Measurements from ENCODE around the gene CDH23. TPM values are rescaled to one million over a fixed set of nuclear protein-coding genes. Genes with fewer than 3 reads are reported as not detected.

CDH23 gene
- total RNA-seq, 1 donor from 2014 or later = 1.3 TPM

- intact Hi-C loops (cut with micrococcal nuclease) = no loop called here
- peaks cover 9% of the 10 kb centered on the region for H3K4me1 Mint-ChIP-seq
- no peaks in the 10 kb centered on the region for H3K27me3 Mint-ChIP-seq
- no peak overlapping the region for H3K27ac Mint-ChIP-seq
- no peaks in the 10 kb centered on the region for H3K9me3 Mint-ChIP-seq
- peaks cover 54% of the 10 kb centered on the region for H3K36me3 Mint-ChIP-seq (ENCODE audit: low read depth)
- no peak for DNase-seq
- H3K4me3 Mint-ChIP-seq = no peak overlapping the region
Measured at GRCh38 chr10:71823356-71823755, 426.6 kb downstream of the CDH23 start.

DNA sequence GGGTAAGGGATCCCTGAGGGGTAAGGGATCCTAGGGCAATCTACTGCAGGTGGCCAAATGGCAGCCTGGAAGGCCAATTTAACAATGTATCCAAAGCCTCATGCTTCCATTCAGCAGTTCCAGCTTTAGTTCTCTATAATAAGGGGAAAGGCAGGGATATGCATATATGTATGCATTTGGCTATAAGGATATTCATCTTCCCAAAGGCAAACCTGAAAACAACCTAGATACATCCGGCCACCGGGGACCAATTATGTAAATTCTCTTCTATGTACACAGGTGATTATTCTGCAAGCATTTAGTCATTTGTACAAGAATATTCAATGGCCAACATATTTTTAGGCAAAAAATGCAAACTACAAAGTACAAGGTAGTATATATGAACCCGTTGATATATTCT lies 427.6 kb downstream of the CDH23 start:
- Mint-ChIP-seq H3K4me3 (no peak overlapping the region), H3K9me3 (no peaks in the 10 kb centered on the region), H3K27ac (no peak overlapping the region), H3K36me3 (ENCODE audit: low read depth) (peaks cover 53% of the 10 kb centered on the region), H3K4me1 (peaks cover 9% of the 10 kb centered on the region), H3K27me3 (no peaks in the 10 kb centered on the region)
- DNase-seq = no peak
- intact Hi-C loops (cut with micrococcal nuclease) = no loop called here

DNA sequence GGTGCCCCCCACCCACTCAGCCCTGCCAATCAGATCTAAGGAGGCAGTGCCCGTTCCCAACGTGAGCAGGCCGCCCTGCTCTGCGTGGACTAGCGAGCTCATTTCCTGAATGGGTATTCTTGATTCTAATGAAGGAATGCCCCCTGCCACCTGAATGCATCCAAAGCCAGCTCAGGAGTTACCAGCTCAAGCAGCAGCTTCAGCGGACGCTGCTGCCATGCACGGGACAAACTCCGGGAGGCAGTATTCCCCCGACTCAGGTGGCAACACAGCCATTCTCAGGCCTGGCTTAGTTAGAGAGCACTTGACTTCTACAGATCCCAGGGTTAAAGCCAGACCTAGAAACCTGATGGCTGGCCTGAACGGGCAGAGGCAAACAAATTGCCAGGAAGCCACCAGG lies 428.5 kb downstream of the CDH23 start:
- no peak overlapping the region for H3K27ac Mint-ChIP-seq
- H3K9me3 Mint-ChIP-seq = no peaks in the 10 kb centered on the region
- H3K4me1 Mint-ChIP-seq = peaks cover 9% of the 10 kb centered on the region
- DNase-seq = no peak
- H3K27me3 Mint-ChIP-seq = no peaks in the 10 kb centered on the region
- intact Hi-C loops (cut with micrococcal nuclease) = no loop called here
- H3K4me3 Mint-ChIP-seq = no peak overlapping the region
- H3K36me3 Mint-ChIP-seq (ENCODE audit: low read depth) = peaks cover 54% of the 10 kb centered on the region

DNA sequence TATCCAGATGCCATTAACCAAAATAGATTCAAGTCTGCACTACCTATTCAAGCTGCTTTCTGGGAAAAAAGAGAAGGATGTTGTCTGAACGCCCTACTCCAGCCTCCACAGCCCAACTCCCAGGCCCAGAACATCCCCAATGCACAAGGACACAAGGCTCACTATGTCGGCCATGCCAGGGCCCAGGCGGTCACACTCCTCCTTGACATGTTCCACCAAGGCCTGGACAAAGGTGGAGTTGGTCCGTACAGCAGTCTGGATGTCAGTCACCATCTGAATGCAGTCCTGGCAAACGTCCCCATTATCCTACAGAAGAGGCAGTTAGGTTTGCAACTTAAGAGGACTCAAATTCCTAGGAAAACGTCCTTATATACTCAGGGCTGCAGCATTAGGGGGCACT lies 431.1 kb downstream of the CDH23 start:
- no peak for DNase-seq
- Mint-ChIP-seq H3K4me1 (peaks cover 2% of the 10 kb centered on the region), H3K27ac (peak overlapping the region; percentile 20), H3K36me3 (ENCODE audit: low read depth) (peaks cover 48% of the 10 kb centered on the region), H3K9me3 (no peaks in the 10 kb centered on the region), H3K27me3 (no peaks in the 10 kb centered on the region), H3K4me3 (no peak overlapping the region)
- intact Hi-C loops (cut with micrococcal nuclease) = no loop called here

GRCh38 chr10:71828702-71829101 lies 432.0 kb downstream of the CDH23 start:
- Mint-ChIP-seq H3K9me3 (no peaks in the 10 kb centered on the region), H3K27ac (no peak overlapping the region), H3K27me3 (no peaks in the 10 kb centered on the region), H3K4me3 (no peak overlapping the region), H3K4me1 (peaks cover 6% of the 10 kb centered on the region), H3K36me3 (ENCODE audit: low read depth) (peaks cover 47% of the 10 kb centered on the region)
- intact Hi-C loops (cut with micrococcal nuclease) = no loop called here
- DNase-seq = peak; percentile 53

GRCh38 chr10:71829171-71829570 lies 432.5 kb downstream of the CDH23 start:
- Mint-ChIP-seq H3K9me3 (no peaks in the 10 kb centered on the region), H3K27me3 (no peaks in the 10 kb centered on the region), H3K4me3 (no peak overlapping the region), H3K4me1 (peaks cover 7% of the 10 kb centered on the region), H3K36me3 (ENCODE audit: low read depth) (peaks cover 47% of the 10 kb centered on the region), H3K27ac (no peak overlapping the region)
- peak; percentile 52 for DNase-seq
- intact Hi-C loops (cut with micrococcal nuclease) = no loop called here

- H3K4me1 Mint-ChIP-seq = peaks cover 7% of the 10 kb centered on the region
- peaks cover 46% of the 10 kb centered on the region for H3K36me3 Mint-ChIP-seq (ENCODE audit: low read depth)
- no peaks in the 10 kb centered on the region for H3K9me3 Mint-ChIP-seq
- no peaks in the 10 kb centered on the region for H3K27me3 Mint-ChIP-seq
- DNase-seq = no peak
- intact Hi-C loops (cut with micrococcal nuclease) = loop anchor here (10.0 kb wide), 1 partner anchor 65 kb away; no protein-coding TSS in a partner anchor
- H3K4me3 Mint-ChIP-seq = no peak overlapping the region
- no peak overlapping the region for H3K27ac Mint-ChIP-seq
Measured at GRCh38 chr10:71829896-71830295, 433.2 kb downstream of the CDH23 start.

DNA sequence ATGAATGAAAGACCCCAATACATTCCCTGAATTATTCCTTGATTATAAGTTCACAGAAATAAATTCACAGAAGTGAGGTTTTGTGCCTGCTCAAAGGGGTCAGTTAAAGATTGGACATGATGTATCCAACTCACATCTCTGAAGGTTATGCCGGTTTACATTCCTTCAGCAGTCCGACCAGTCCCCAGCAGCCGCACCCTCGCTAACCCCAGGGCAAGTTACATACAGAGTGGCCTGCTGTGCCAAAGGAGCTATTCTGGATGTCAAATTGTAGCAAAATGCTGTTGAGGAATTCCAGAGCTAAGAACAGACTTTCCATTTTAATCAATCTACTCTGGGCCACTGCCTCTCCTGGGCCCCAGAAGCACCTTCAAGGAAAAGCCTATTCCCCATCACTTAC lies 434.0 kb downstream of the CDH23 start:
- Mint-ChIP-seq H3K36me3 (ENCODE audit: low read depth) (peaks cover 40% of the 10 kb centered on the region), H3K9me3 (no peaks in the 10 kb centered on the region), H3K27ac (no peak overlapping the region), H3K4me3 (no peak overlapping the region), H3K4me1 (peaks cover 7% of the 10 kb centered on the region), H3K27me3 (no peaks in the 10 kb centered on the region)
- no peak for DNase-seq
- intact Hi-C loops (cut with micrococcal nuclease) = loop anchor here (10.0 kb wide), 1 partner anchor 64 kb away; no protein-coding TSS in a partner anchor

- Mint-ChIP-seq H3K27me3 (no peaks in the 10 kb centered on the region), H3K36me3 (ENCODE audit: low read depth) (peaks cover 33% of the 10 kb centered on the region), H3K9me3 (no peaks in the 10 kb centered on the region), H3K4me3 (no peak overlapping the region), H3K4me1 (peaks cover 9% of the 10 kb centered on the region), H3K27ac (no peak overlapping the region)
- DNase-seq = no peak
- intact Hi-C loops (cut with micrococcal nuclease) = loop anchor here (10.0 kb wide), 1 partner anchor 63 kb away; no protein-coding TSS in a partner anchor
Measured at GRCh38 chr10:71831646-71832552, 435.2 kb downstream of the CDH23 start.

DNA sequence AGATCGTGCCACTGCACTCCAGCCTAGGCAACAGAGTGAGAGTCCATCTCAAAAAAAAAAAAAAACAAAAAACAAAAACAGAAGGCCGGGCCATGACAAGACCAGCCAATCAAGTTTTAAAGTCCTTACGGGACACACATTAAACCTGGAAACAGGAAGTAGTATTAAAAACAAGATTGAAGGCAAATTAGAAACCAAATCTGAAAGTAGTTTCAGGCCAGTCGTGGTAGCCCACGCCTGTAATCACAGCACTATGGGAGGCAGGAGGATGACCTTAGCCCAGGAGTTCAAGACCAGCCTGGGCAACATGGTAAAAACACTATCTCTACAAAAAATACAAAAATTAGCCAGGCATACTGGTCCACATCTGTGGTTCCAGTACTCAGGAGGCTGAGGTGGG lies 436.2 kb downstream of the CDH23 start:
- no peak overlapping the region for H3K4me3 Mint-ChIP-seq
- H3K9me3 Mint-ChIP-seq = no peaks in the 10 kb centered on the region
- intact Hi-C loops (cut with micrococcal nuclease) = loop anchor here (10.0 kb wide), 1 partner anchor 62 kb away; no protein-coding TSS in a partner anchor
- peaks cover 31% of the 10 kb centered on the region for H3K36me3 Mint-ChIP-seq (ENCODE audit: low read depth)
- peaks cover 19% of the 10 kb centered on the region for H3K4me1 Mint-ChIP-seq
- H3K27me3 Mint-ChIP-seq = no peaks in the 10 kb centered on the region
- DNase-seq = peak; percentile 67
- H3K27ac Mint-ChIP-seq = no peak overlapping the region

DNA sequence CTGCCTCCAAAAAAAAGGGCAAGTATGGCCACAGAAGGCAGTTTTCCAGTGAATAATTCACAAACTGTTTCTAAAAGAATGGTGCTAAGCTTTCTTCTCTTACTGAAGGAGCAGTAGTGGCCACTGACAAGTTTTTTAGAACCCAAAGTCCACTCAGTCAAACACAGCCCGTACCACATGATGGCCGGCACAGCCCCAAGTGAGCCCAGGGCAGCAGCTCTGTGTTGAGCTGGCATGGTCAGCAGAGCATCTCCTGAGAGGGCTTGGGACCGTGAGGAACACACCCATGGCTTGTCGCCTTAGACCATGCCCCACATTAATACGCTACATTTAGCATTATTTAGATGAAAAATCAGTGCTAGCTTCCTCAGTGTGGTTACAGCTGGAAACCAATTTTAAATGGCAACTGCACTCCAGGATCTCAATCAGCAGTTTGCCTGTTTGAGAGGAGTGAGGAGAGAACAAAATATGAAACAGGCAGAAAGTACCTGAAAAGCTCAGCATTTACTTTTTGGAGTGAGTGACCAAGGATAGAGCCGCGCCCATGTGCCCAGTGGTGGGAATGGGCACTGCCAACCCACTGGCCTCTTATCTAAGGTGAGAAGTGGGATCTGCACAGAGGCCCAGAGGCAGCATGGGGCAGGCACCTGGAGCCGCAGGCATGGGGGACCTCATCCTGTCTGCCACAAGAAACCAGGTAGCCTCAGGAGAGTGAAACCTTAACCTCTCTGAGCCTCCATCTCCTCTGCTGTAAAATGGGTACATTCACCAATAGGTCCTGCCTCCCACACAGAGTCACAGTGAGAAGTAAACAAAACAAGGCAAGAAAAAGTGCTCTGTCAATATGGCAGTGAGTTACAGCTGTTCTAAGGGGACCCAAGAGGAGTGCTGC lies 437.0 kb downstream of the CDH23 start:
- Mint-ChIP-seq H3K27me3 (no peaks in the 10 kb centered on the region), H3K9me3 (no peaks in the 10 kb centered on the region), H3K4me1 (peaks cover 26% of the 10 kb centered on the region), H3K27ac (no peak overlapping the region), H3K36me3 (ENCODE audit: low read depth) (peaks cover 28% of the 10 kb centered on the region), H3K4me3 (no peak overlapping the region)
- intact Hi-C loops (cut with micrococcal nuclease) = loop anchor here (10.0 kb wide), 1 partner anchor 61 kb away; no protein-coding TSS in a partner anchor
- no peak for DNase-seq

GRCh38 chr10:71834343-71834674 lies 437.6 kb downstream of the CDH23 start:
- H3K4me1 Mint-ChIP-seq = peaks cover 30% of the 10 kb centered on the region
- H3K27ac Mint-ChIP-seq = no peak overlapping the region
- no peak for DNase-seq
- H3K27me3 Mint-ChIP-seq = no peaks in the 10 kb centered on the region
- peaks cover 23% of the 10 kb centered on the region for H3K36me3 Mint-ChIP-seq (ENCODE audit: low read depth)
- H3K4me3 Mint-ChIP-seq = no peak overlapping the region
- intact Hi-C loops (cut with micrococcal nuclease) = loop anchor here (10.0 kb wide), 1 partner anchor 60 kb away; no protein-coding TSS in a partner anchor
- no peaks in the 10 kb centered on the region for H3K9me3 Mint-ChIP-seq

GRCh38 chr10:71835671-71836595 lies 439.2 kb downstream of the CDH23 start:
- no peak for DNase-seq

More at GRCh38 chr10:71835671-71836595, 439.2 kb downstream of the CDH23 start:
- H3K4me3 Mint-ChIP-seq = no peak overlapping the region
- intact Hi-C loops (cut with micrococcal nuclease) = loop anchor here (10.0 kb wide), 1 partner anchor 59 kb away; no protein-coding TSS in a partner anchor
- no peak overlapping the region for H3K27ac Mint-ChIP-seq
- peaks cover 33% of the 10 kb centered on the region for H3K4me1 Mint-ChIP-seq
- H3K9me3 Mint-ChIP-seq = no peaks in the 10 kb centered on the region
- H3K36me3 Mint-ChIP-seq (ENCODE audit: low read depth) = peaks cover 9% of the 10 kb centered on the region
- H3K27me3 Mint-ChIP-seq = no peaks in the 10 kb centered on the region

All from activated CD4-positive, alpha-beta T cell treated with anti-CD3 and anti-CD28 coated beads, Interleukin-2, amount 10 ng/mL, durations not matched to agents 24 days and 14 days (primary cell).